Endodermal cell (in vitro differentiated cells): ENCODE data around the gene RPS6KA2. TPM values are rescaled to one million over a fixed set of nuclear protein-coding genes. Genes with fewer than 3 reads are reported as not detected.
"Not testable (repeated sequence)": the region's sequence is repeated elsewhere in the genome, so short reads cannot be mapped to it uniquely, and the experiment has no call there.

Experiments
- DNase-seq: peaks from one replicate; pipeline ENCODE4 v3.0.0-alpha.2; 2017
- H3K27ac ChIP-seq: 2 replicates; pipeline ENCODE4 v1.5.1; 2013; ENCODE audit warnings: mild to moderate bottlenecking, low read depth, low read length, moderate library complexity
- H3K27me3 ChIP-seq: 2 replicates; pipeline ENCODE4 v1.6.1; 2013; ENCODE audit warnings: mild to moderate bottlenecking, low read length, moderate library complexity; ENCODE audit not compliant: insufficient read depth, control insufficient read depth, poor library complexity, severe bottlenecking
- H3K36me3 ChIP-seq: 2 replicates; pipeline ENCODE4 v1.7.0; 2013; ENCODE audit warnings: mild to moderate bottlenecking, low read length, moderate library complexity; ENCODE audit not compliant: control insufficient read depth, insufficient read depth
- H3K4me1 ChIP-seq: one replicate; pipeline ENCODE4 v1.7.0; 2013; ENCODE audit warnings: low read length; ENCODE audit not compliant: control insufficient read depth, insufficient read depth
- H3K4me3 ChIP-seq: 2 replicates; pipeline ENCODE4 v1.5.1; 2013; ENCODE audit warnings: mild to moderate bottlenecking, low read length, moderate library complexity
- H3K9ac ChIP-seq: 2 replicates; pipeline ENCODE4 v1.6.1; 2013; ENCODE audit warnings: mild to moderate bottlenecking, low read length, moderate library complexity; ENCODE audit not compliant: poor library complexity, severe bottlenecking; ENCODE audit errors: extremely low read depth
- H3K9me3 ChIP-seq: 2 replicates; pipeline ENCODE4 v1.6.1; 2013; ENCODE audit warnings: mild to moderate bottlenecking, low read length, moderate library complexity; ENCODE audit not compliant: control insufficient read depth
- H3K27ac Mint-ChIP-seq: 2 replicates; pipeline ENCODE4 v1.8.0; 2020; ENCODE audit warnings: mixed read lengths
- H3K27me3 Mint-ChIP-seq: 2 replicates; pipeline ENCODE4 v1.8.0; 2021; ENCODE audit warnings: mild to moderate bottlenecking, mixed read lengths; ENCODE audit not compliant: insufficient read depth
- H3K36me3 Mint-ChIP-seq: 2 replicates; pipeline ENCODE4 v1.8.0; 2020; ENCODE audit warnings: low read depth, mixed read lengths
- H3K4me1 Mint-ChIP-seq: 2 replicates; pipeline ENCODE4 v1.8.0; 2020; ENCODE audit warnings: mixed read lengths
- H3K4me3 Mint-ChIP-seq: 2 replicates; pipeline ENCODE4 v1.8.0; 2020; ENCODE audit warnings: mild to moderate bottlenecking, moderate library complexity, mixed read lengths
- H3K9me3 Mint-ChIP-seq: 2 replicates; pipeline ENCODE4 v1.8.0; 2020; ENCODE audit warnings: mild to moderate bottlenecking, mixed read lengths
- WGBS, 2 experiments: methylation state at CpG; one replicate each; pipeline versions ENCODE4 v1.1.5 to v1.1.7; 2013; ENCODE audit warnings: missing lambda C conversion rate in 2 of 2, mixed read lengths in 1 of 2; ENCODE audit not compliant: insufficient coverage in 1 of 2, insufficient read length in 1 of 2; 5-methylcytosine and 5-hydroxymethylcytosine counted together
- total RNA-seq, 2 donors: library from RNA; stranded (reverse); fragmentation: NEBNext Ultra II Directional in 1 of 2; extraction: Animal tissue kit (Norgen Biotek cat#: 25700) in 1 of 2; gene quantifications; 2 replicates in 1 of 2; 3 replicates in 1 of 2; pipeline ENCODE4 v1.2.1, GENCODE V29; 2021
- TF ChIP-seq, protein P1 (sequence below): fragments of 200-600 bp; sonication (generic); conservative IDR thresholded peaks from 2 replicates; pipeline ENCODE4 v1.5.0; 2021; ENCODE audit warnings: antibody characterized with exemption, mild to moderate bottlenecking

Gene RPS6KA2
- total RNA-seq, 2 donors from 2014 or later: 17.9 to 23.9 TPM

DNA sequence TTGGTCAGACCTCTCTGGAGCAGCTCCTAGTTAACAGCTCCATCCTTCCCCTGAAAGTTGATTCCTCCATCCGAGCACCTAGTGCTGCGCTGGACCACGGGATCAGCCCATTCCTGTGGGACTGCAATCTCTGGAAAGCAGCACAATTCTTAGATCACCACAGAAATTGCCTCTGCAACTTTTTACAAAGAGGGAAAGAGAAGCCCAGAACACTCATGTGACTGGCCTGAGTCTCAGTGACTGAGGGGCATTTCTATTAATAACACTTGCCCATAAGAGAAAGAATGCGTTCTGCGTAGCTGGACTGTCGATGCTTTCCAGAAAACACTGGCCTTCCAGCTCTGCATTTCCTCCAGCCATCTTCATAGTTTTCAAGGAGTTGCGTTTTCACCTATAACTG is 262.6 kb downstream of the RPS6KA2 start:
- Mint-ChIP-seq H3K4me3 (no peak overlapping the region), H3K27ac (peak overlapping the region; percentile 28), H3K36me3 (no peaks in the 10 kb centered on the region), H3K9me3 (no peaks in the 10 kb centered on the region), H3K4me1 (peaks cover 7% of the 10 kb centered on the region), H3K27me3 (no peaks in the 10 kb centered on the region)
- no peak overlapping the region for H3K9ac ChIP-seq
- no peak overlapping the region for H3K27ac ChIP-seq
- H3K4me1 ChIP-seq: no peaks in the 10 kb centered on the region
- DNase-seq: no peak
- peaks cover 4% of the 10 kb centered on the region for H3K36me3 ChIP-seq
- 84 to 88% methylated on average over 7 of the region's 7 CpGs for WGBS, 2 experiments
- H3K4me3 ChIP-seq: no peak overlapping the region
- no peaks in the 10 kb centered on the region for H3K27me3 ChIP-seq
- H3K9me3 ChIP-seq: no peaks in the 10 kb centered on the region
- TF ChIP-seq, protein P1, sequence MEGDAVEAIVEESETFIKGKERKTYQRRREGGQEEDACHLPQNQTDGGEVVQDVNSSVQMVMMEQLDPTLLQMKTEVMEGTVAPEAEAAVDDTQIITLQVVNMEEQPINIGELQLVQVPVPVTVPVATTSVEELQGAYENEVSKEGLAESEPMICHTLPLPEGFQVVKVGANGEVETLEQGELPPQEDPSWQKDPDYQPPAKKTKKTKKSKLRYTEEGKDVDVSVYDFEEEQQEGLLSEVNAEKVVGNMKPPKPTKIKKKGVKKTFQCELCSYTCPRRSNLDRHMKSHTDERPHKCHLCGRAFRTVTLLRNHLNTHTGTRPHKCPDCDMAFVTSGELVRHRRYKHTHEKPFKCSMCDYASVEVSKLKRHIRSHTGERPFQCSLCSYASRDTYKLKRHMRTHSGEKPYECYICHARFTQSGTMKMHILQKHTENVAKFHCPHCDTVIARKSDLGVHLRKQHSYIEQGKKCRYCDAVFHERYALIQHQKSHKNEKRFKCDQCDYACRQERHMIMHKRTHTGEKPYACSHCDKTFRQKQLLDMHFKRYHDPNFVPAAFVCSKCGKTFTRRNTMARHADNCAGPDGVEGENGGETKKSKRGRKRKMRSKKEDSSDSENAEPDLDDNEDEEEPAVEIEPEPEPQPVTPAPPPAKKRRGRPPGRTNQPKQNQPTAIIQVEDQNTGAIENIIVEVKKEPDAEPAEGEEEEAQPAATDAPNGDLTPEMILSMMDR: no peak

DNA sequence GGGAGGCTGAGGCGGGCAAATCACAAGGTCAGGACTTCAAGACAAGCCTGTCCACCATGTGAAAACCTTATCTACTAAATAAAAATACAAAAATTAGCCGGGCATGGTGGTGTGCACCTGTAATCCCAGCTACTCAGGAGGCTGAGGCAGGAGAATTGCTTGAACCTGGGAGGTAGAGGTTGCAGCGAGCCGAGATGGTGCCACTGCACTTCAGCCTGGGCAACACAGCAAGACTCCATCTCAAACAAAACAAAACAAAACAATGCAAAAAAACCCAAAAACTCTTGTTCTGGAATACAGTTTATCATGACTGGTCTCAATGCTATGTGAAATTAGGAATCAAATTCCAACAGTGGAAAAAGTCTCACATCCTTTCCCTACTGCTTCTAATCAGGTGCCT is 264.6 kb downstream of the RPS6KA2 start:
- not testable (repeated sequence) for H3K9me3 Mint-ChIP-seq, H3K4me3 Mint-ChIP-seq, H3K36me3 ChIP-seq, H3K36me3 Mint-ChIP-seq, H3K27ac Mint-ChIP-seq, H3K4me1 Mint-ChIP-seq, H3K4me1 ChIP-seq, H3K9me3 ChIP-seq, H3K27me3 ChIP-seq, H3K27ac ChIP-seq, H3K27me3 Mint-ChIP-seq, H3K4me3 ChIP-seq, DNase-seq, H3K9ac ChIP-seq
- WGBS, 2 experiments: 80 to 94% methylated on average over 1 to 4 of the region's 4 CpGs

DNA sequence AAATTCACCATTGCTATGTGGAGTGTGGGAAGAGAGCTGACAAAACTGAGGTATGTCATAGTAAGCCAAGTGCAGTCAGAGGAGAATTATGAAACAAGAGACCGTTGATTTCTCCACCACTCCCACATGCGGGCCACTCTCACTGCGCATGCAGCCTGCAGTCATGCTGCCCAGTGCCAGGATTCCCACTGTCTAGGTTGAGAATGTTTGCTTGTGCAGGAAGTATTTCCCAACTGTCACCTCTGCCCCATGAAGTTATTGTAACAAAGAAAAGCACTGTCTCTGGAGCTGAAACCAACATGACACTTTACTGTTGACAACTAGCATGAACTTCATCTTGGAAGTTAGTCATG is 266.0 kb downstream of the RPS6KA2 start:
- WGBS, 2 experiments: 97 to 100% methylated on average over 3 of the region's 3 CpGs
- Histone ChIP-seq H3K9ac (no peak overlapping the region), H3K9me3 (no peaks in the 10 kb centered on the region), H3K4me1 (no peaks in the 10 kb centered on the region), H3K27ac (no peak overlapping the region), H3K27me3 (no peaks in the 10 kb centered on the region), H3K36me3 (peaks cover 4% of the 10 kb centered on the region), H3K4me3 (no peak overlapping the region)
- DNase-seq: no peak
- H3K27ac Mint-ChIP-seq: no peak overlapping the region
- TF ChIP-seq, protein P1: no peak
- H3K4me3 Mint-ChIP-seq: no peak overlapping the region
- H3K36me3 Mint-ChIP-seq: no peaks in the 10 kb centered on the region
- H3K9me3 Mint-ChIP-seq: no peaks in the 10 kb centered on the region
- H3K27me3 Mint-ChIP-seq: no peaks in the 10 kb centered on the region
- peaks cover 7% of the 10 kb centered on the region for H3K4me1 Mint-ChIP-seq
